Measurements from ENCODE around the gene ACYP1.

ACYP1 gene

GRCh38 chr14:75044752-75045151, 19.1 kb downstream of the ACYP1 start:
- H3K27me3 ChIP-seq (ENCODE audit: control insufficient read depth in 5 of 5, insufficient read depth in 4 of 5, low read length in 5 of 5): no peaks in the 10 kb centered on the region
- peaks cover 0 to 9% (median 3%) of the 10 kb centered on the region in 5 donors for H3K36me3 ChIP-seq (ENCODE audit: control insufficient read depth in 5 of 5, insufficient read depth in 5 of 5, low read length in 5 of 5)
- H3K9me3 ChIP-seq (ENCODE audit: control insufficient read depth in 5 of 5, low read length in 5 of 5): no peaks in the 10 kb centered on the region
- peaks cover 0 to 25% (median 17%) of the 10 kb centered on the region in 5 donors for H3K4me1 ChIP-seq (ENCODE audit: control insufficient read depth in 5 of 5, insufficient read depth in 5 of 5, low read length in 5 of 5)
- no peak overlapping the region for H3K9ac ChIP-seq (ENCODE audit: low read length in 5 of 5)
- no peak overlapping the region for H3K27ac ChIP-seq (ENCODE audit: low read depth, low read length)
- H3K4me3 ChIP-seq (ENCODE audit: low read depth in 1 of 5, low read length in 5 of 5): no peak overlapping the region

- Histone ChIP-seq H3K9ac (ENCODE audit: low read length in 5 of 5) (no peak overlapping the region), H3K27ac (ENCODE audit: low read depth, low read length) (no peak overlapping the region), H3K36me3 (ENCODE audit: control insufficient read depth in 5 of 5, insufficient read depth in 5 of 5, low read length in 5 of 5) (peaks cover 0 to 9% (median 3%) of the 10 kb centered on the region in 5 donors), H3K4me1 (ENCODE audit: control insufficient read depth in 5 of 5, insufficient read depth in 5 of 5, low read length in 5 of 5) (peaks cover 0 to 21% (median 16%) of the 10 kb centered on the region in 5 donors), H3K4me3 (ENCODE audit: low read depth in 1 of 5, low read length in 5 of 5) (no peak overlapping the region), H3K9me3 (ENCODE audit: control insufficient read depth in 5 of 5, low read length in 5 of 5) (no peaks in the 10 kb centered on the region), H3K27me3 (ENCODE audit: control insufficient read depth in 5 of 5, insufficient read depth in 4 of 5, low read length in 5 of 5) (no peaks in the 10 kb centered on the region)
Measured at GRCh38 chr14:75044322-75044721, 19.5 kb downstream of the ACYP1 start.

- Histone ChIP-seq H3K4me1 (ENCODE audit: control insufficient read depth in 5 of 5, insufficient read depth in 5 of 5, low read length in 5 of 5) (peaks cover 0 to 14% (median 9%) of the 10 kb centered on the region in 5 donors), H3K27me3 (ENCODE audit: control insufficient read depth in 5 of 5, insufficient read depth in 4 of 5, low read length in 5 of 5) (no peaks in the 10 kb centered on the region), H3K4me3 (ENCODE audit: low read depth in 1 of 5, low read length in 5 of 5) (no peak overlapping the region), H3K9me3 (ENCODE audit: control insufficient read depth in 5 of 5, low read length in 5 of 5) (no peaks in the 10 kb centered on the region), H3K27ac (ENCODE audit: low read depth, low read length) (no peak overlapping the region), H3K36me3 (ENCODE audit: control insufficient read depth in 5 of 5, insufficient read depth in 5 of 5, low read length in 5 of 5) (peaks cover 2 to 18% (median 9%) of the 10 kb centered on the region in 5 donors), H3K9ac (ENCODE audit: low read length in 5 of 5) (no peak overlapping the region)
Measured at GRCh38 chr14:75042035-75042434, 21.8 kb downstream of the ACYP1 start.

- H3K9me3 ChIP-seq (ENCODE audit: control insufficient read depth in 5 of 5, low read length in 5 of 5): no peaks in the 10 kb centered on the region
- peaks cover 2 to 18% (median 11%) of the 10 kb centered on the region in 5 donors for H3K36me3 ChIP-seq (ENCODE audit: control insufficient read depth in 5 of 5, insufficient read depth in 5 of 5, low read length in 5 of 5)
- no peak overlapping the region for H3K4me3 ChIP-seq (ENCODE audit: low read depth in 1 of 5, low read length in 5 of 5)
- H3K27ac ChIP-seq (ENCODE audit: low read depth, low read length): no peak overlapping the region
- H3K4me1 ChIP-seq (ENCODE audit: control insufficient read depth in 5 of 5, insufficient read depth in 5 of 5, low read length in 5 of 5): peaks cover 0 to 14% (median 9%) of the 10 kb centered on the region in 5 donors
- H3K9ac ChIP-seq (ENCODE audit: low read length in 5 of 5): no peak overlapping the region
- no peaks in the 10 kb centered on the region for H3K27me3 ChIP-seq (ENCODE audit: control insufficient read depth in 5 of 5, insufficient read depth in 4 of 5, low read length in 5 of 5)
Measured at GRCh38 chr14:75041613-75042012, 22.2 kb downstream of the ACYP1 start.

- no peaks in the 10 kb centered on the region for H3K9me3 ChIP-seq (ENCODE audit: control insufficient read depth in 5 of 5, low read length in 5 of 5)
Measured at GRCh38 chr14:75040959-75041358, 22.9 kb downstream of the ACYP1 start.

GRCh38 chr14:75040507-75040906, 23.3 kb downstream of the ACYP1 start:
- H3K27me3 ChIP-seq (ENCODE audit: control insufficient read depth in 5 of 5, insufficient read depth in 4 of 5, low read length in 5 of 5): no peaks in the 10 kb centered on the region
- no peak overlapping the region for H3K4me3 ChIP-seq (ENCODE audit: low read depth in 1 of 5, low read length in 5 of 5)
- H3K4me1 ChIP-seq (ENCODE audit: control insufficient read depth in 5 of 5, insufficient read depth in 5 of 5, low read length in 5 of 5): peaks cover 0 to 15% (median 10%) of the 10 kb centered on the region in 5 donors
- peaks cover 2 to 19% (median 11%) of the 10 kb centered on the region in 5 donors for H3K36me3 ChIP-seq (ENCODE audit: control insufficient read depth in 5 of 5, insufficient read depth in 5 of 5, low read length in 5 of 5)
- H3K9ac ChIP-seq (ENCODE audit: low read length in 5 of 5): no peak overlapping the region
- H3K9me3 ChIP-seq (ENCODE audit: control insufficient read depth in 5 of 5, low read length in 5 of 5): no peaks in the 10 kb centered on the region
- no peak overlapping the region for H3K27ac ChIP-seq (ENCODE audit: low read depth, low read length)

More at GRCh38 chr14:75040959-75041358, 22.9 kb downstream of the ACYP1 start:
- H3K27ac ChIP-seq (ENCODE audit: low read depth, low read length): no peak overlapping the region
- no peak overlapping the region for H3K4me3 ChIP-seq (ENCODE audit: low read depth in 1 of 5, low read length in 5 of 5)
- H3K4me1 ChIP-seq (ENCODE audit: control insufficient read depth in 5 of 5, insufficient read depth in 5 of 5, low read length in 5 of 5): peaks cover 0 to 14% (median 10%) of the 10 kb centered on the region in 5 donors
- H3K36me3 ChIP-seq (ENCODE audit: control insufficient read depth in 5 of 5, insufficient read depth in 5 of 5, low read length in 5 of 5): peaks cover 2 to 19% (median 11%) of the 10 kb centered on the region in 5 donors
- no peak overlapping the region for H3K9ac ChIP-seq (ENCODE audit: low read length in 5 of 5)
- no peaks in the 10 kb centered on the region for H3K27me3 ChIP-seq (ENCODE audit: control insufficient read depth in 5 of 5, insufficient read depth in 4 of 5, low read length in 5 of 5)

GRCh38 chr14:75032939-75033338, 30.9 kb downstream of the ACYP1 start:
- Histone ChIP-seq H3K27ac (ENCODE audit: low read depth, low read length) (no peak overlapping the region), H3K36me3 (ENCODE audit: control insufficient read depth in 5 of 5, insufficient read depth in 5 of 5, low read length in 5 of 5) (peaks cover 21 to 55% (median 27%) of the 10 kb centered on the region in 5 donors), H3K4me3 (ENCODE audit: low read depth in 1 of 5, low read length in 5 of 5) (no peak overlapping the region), H3K4me1 (ENCODE audit: control insufficient read depth in 5 of 5, insufficient read depth in 5 of 5, low read length in 5 of 5) (peaks cover 0 to 6% (median 0%) of the 10 kb centered on the region in 5 donors), H3K27me3 (ENCODE audit: control insufficient read depth in 5 of 5, insufficient read depth in 4 of 5, low read length in 5 of 5) (no peaks in the 10 kb centered on the region), H3K9ac (ENCODE audit: low read length in 5 of 5) (no peak overlapping the region), H3K9me3 (ENCODE audit: control insufficient read depth in 5 of 5, low read length in 5 of 5) (no peaks in the 10 kb centered on the region)

- no peak overlapping the region for H3K9ac ChIP-seq (ENCODE audit: low read length in 5 of 5)
- no peaks in the 10 kb centered on the region for H3K9me3 ChIP-seq (ENCODE audit: control insufficient read depth in 5 of 5, low read length in 5 of 5)
- H3K27ac ChIP-seq (ENCODE audit: low read depth, low read length): no peak overlapping the region
- no peaks in the 10 kb centered on the region for H3K27me3 ChIP-seq (ENCODE audit: control insufficient read depth in 5 of 5, insufficient read depth in 4 of 5, low read length in 5 of 5)
- peaks cover 28 to 59% (median 31%) of the 10 kb centered on the region in 5 donors for H3K36me3 ChIP-seq (ENCODE audit: control insufficient read depth in 5 of 5, insufficient read depth in 5 of 5, low read length in 5 of 5)
- no peaks in the 10 kb centered on the region for H3K4me1 ChIP-seq (ENCODE audit: control insufficient read depth in 5 of 5, insufficient read depth in 5 of 5, low read length in 5 of 5)
- no peak overlapping the region for H3K4me3 ChIP-seq (ENCODE audit: low read depth in 1 of 5, low read length in 5 of 5)
Measured at GRCh38 chr14:75030147-75030546, 33.7 kb downstream of the ACYP1 start.

GRCh38 chr14:75025876-75026275, 37.9 kb downstream of the ACYP1 start:
- Histone ChIP-seq H3K36me3 (ENCODE audit: control insufficient read depth in 5 of 5, insufficient read depth in 5 of 5, low read length in 5 of 5) (peaks cover 30 to 44% (median 37%) of the 10 kb centered on the region in 5 donors), H3K27ac (ENCODE audit: low read depth, low read length) (no peak overlapping the region)

GRCh38 chr14:75025082-75025481, 38.7 kb downstream of the ACYP1 start:
- peaks cover 28 to 44% (median 29%) of the 10 kb centered on the region in 5 donors for H3K36me3 ChIP-seq (ENCODE audit: control insufficient read depth in 5 of 5, insufficient read depth in 5 of 5, low read length in 5 of 5)
- no peak overlapping the region for H3K27ac ChIP-seq (ENCODE audit: low read depth, low read length)
- H3K4me3 ChIP-seq (ENCODE audit: low read depth in 1 of 5, low read length in 5 of 5): no peak overlapping the region
- no peak overlapping the region for H3K9ac ChIP-seq (ENCODE audit: low read length in 5 of 5)
- H3K9me3 ChIP-seq (ENCODE audit: control insufficient read depth in 5 of 5, low read length in 5 of 5): no peaks in the 10 kb centered on the region
- H3K4me1 ChIP-seq (ENCODE audit: control insufficient read depth in 5 of 5, insufficient read depth in 5 of 5, low read length in 5 of 5): no peaks in the 10 kb centered on the region
- no peaks in the 10 kb centered on the region for H3K27me3 ChIP-seq (ENCODE audit: control insufficient read depth in 5 of 5, insufficient read depth in 4 of 5, low read length in 5 of 5)

More at GRCh38 chr14:75025876-75026275, 37.9 kb downstream of the ACYP1 start:
- no peaks in the 10 kb centered on the region for H3K4me1 ChIP-seq (ENCODE audit: control insufficient read depth in 5 of 5, insufficient read depth in 5 of 5, low read length in 5 of 5)
- H3K9me3 ChIP-seq (ENCODE audit: control insufficient read depth in 5 of 5, low read length in 5 of 5): no peaks in the 10 kb centered on the region
- no peak overlapping the region for H3K4me3 ChIP-seq (ENCODE audit: low read depth in 1 of 5, low read length in 5 of 5)
- no peaks in the 10 kb centered on the region for H3K27me3 ChIP-seq (ENCODE audit: control insufficient read depth in 5 of 5, insufficient read depth in 4 of 5, low read length in 5 of 5)
- H3K9ac ChIP-seq (ENCODE audit: low read length in 5 of 5): no peak overlapping the region
